K562 (cell line): ENCODE data around the gene AKNA. TPM values are rescaled to one million over a fixed set of nuclear protein-coding genes. Genes with fewer than 3 reads are reported as not detected.

Source experiments
- CEBPB ChIP-seq: fragments of 450-650 bp; IDR thresholded peaks from 2 replicates; pipeline ENCODE4 v1.6.1; 2016; ENCODE audit warnings: missing genetic modification characterization, missing compliant biosample characterization
- CHD1 ChIP-seq: fragments of 200-600 bp; sonication (generic); IDR thresholded peaks from one replicate; pipeline ENCODE4 v1.6.1; 2012; ENCODE audit warnings: mild to moderate bottlenecking, moderate library complexity, low read length, inconsistent platforms
- EP400 ChIP-seq: fragments of 450-650 bp; IDR thresholded peaks from 2 replicates; pipeline ENCODE4 v1.6.1; 2017; ENCODE audit warnings: antibody characterized with exemption, mild to moderate bottlenecking, moderate library complexity
- FOXJ3 ChIP-seq: sonication (generic); formaldehyde crosslinking; IDR thresholded peaks from 2 replicates; pipeline ENCODE4 v1.4.0; 2020; ENCODE audit warnings: mild to moderate bottlenecking, missing genetic modification reagents
- KDM1A ChIP-seq, 2 experiments: fragments of 450-650 bp; IDR thresholded peaks; 2 replicates each; pipeline ENCODE4 v1.6.1; 2016; ENCODE audit warnings: mild to moderate bottlenecking in 2 of 2
- KHSRP ChIP-seq: fragments of 450-650 bp; IDR thresholded peaks from 2 replicates; pipeline ENCODE4 v1.6.1; 2017
- MCM5 ChIP-seq: fragments of 450-650 bp; IDR thresholded peaks from 2 replicates; pipeline ENCODE4 v1.6.1; 2016; ENCODE audit warnings: low read depth
- MYNN ChIP-seq, 2 experiments: sonication (generic); formaldehyde crosslinking in 1 of 2; IDR thresholded peaks; 2 replicates each; pipeline versions ENCODE4 v1.5.0 to v1.6.1; 2016 to 2020; ENCODE audit warnings: antibody characterized with exemption in 1 of 2, missing genetic modification reagents in 1 of 2
- NFXL1 ChIP-seq: fragments of 450-650 bp; formaldehyde crosslinking; IDR thresholded peaks from 2 replicates; pipeline ENCODE4 v1.4.0; 2021; ENCODE audit warnings: mild to moderate bottlenecking
- PRMT5 ChIP-seq: sonication (generic); formaldehyde crosslinking; IDR thresholded peaks from 2 replicates; pipeline ENCODE4 v1.5.0; 2020; ENCODE audit warnings: missing genetic modification reagents
- PTTG1 ChIP-seq: fragments of 450-650 bp; IDR thresholded peaks from 2 replicates; pipeline ENCODE4 v1.6.1; 2016; ENCODE audit warnings: low read depth, mild to moderate bottlenecking, missing genetic modification characterization, missing compliant biosample characterization
- polyA plus RNA-seq, 8 experiments: library from polyadenylated mRNA; depleted of rRNA in 4 of 8; stranded (reverse) in 5 of 8; unstranded in 3 of 8; fragments of >200 nt; fragmentation: Nextera tagmentation in 2 of 8; fragmentation: Illumina TruSeq in 1 of 8; extraction: Ambion mirVana in 2 of 8; extraction: Trizol in 1 of 8; gene quantifications; 2 replicates each; pipeline versions ENCODE4 v1.2.1 to v1.2.3, GENCODE V29; 2011 to 2014; ENCODE audit warnings: inconsistent platforms in 1 of 8, missing spikeins in 1 of 8
- total RNA-seq, 7 experiments: library from RNA; depleted of rRNA in 6 of 7; stranded (reverse); fragments of >200 nt in 6 of 7; fragmentation: Illumina TruSeq in 2 of 7; extraction: Trizol in 2 of 7; gene quantifications; 2 replicates each; pipeline versions ENCODE4 v1.2.1 to v1.2.3, GENCODE V29; 2011 to 2021; ENCODE audit warnings: low replicate concordance in 1 of 7
- TF ChIP-seq, protein P1 (sequence below): sonication (generic); formaldehyde crosslinking; IDR thresholded peaks from 2 replicates; pipeline ENCODE4 v1.8.0; 2023; ENCODE audit warnings: mild to moderate bottlenecking, missing genetic modification reagents
- TF ChIP-seq, protein P2 (sequence below), 2 experiments: fragments of 450-650 bp in 1 of 2; sonication (generic) in 1 of 2; formaldehyde crosslinking in 1 of 2; IDR thresholded peaks; 2 replicates each; pipeline versions ENCODE4 v1.7.1 to v1.9.0; 2016 to 2022; ENCODE audit warnings: inconsistent platforms in 1 of 2, mild to moderate bottlenecking in 1 of 2, missing genetic modification reagents in 1 of 2
- TF ChIP-seq, protein P3 (sequence below): fragments of 250-450 bp; sonication (Bioruptor Pico); IDR thresholded peaks from 2 replicates; pipeline ENCODE4 v1.4.0; 2020; ENCODE audit warnings: mild to moderate bottlenecking, moderate library complexity

AKNA gene
- total and polyA plus RNA-seq, 9 of the 15 experiments (the other 6 are each of a cell fraction or from before 2014, with no cell fraction given): 0.29 to 20.5 (median 3.9) TPM

DNA sequence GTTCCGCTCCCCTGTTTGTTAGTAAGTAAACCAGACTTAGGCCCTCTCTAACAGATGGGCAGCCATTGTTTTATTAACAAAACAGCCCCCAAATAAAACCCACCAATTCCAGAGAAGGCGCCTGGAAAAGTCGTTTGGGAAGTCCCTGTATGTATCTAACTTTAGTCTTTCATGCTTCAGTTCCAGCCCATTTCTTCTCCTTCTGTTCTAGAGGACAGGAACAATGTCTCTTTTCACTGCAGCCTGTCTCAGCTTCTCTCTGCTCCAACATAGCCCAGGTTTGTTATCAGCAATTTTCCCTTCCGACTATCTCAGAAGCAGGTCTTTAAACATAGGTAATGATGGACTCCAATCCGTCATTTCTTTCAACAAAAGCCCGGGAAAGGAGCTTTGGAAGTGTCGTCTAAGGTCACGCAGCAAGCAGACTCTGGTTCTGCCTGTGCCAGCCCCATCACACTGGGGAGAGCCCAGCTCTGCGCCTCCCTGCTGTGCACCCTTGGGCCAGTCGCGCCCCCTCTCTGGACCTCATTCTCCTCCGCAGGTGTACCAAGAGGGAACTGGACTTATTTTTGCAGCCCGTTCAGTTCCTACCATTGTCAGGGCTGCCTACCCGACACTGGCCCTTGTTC is 9.6 kb upstream of the AKNA start (continued):
- TF ChIP-seq, protein P1, sequence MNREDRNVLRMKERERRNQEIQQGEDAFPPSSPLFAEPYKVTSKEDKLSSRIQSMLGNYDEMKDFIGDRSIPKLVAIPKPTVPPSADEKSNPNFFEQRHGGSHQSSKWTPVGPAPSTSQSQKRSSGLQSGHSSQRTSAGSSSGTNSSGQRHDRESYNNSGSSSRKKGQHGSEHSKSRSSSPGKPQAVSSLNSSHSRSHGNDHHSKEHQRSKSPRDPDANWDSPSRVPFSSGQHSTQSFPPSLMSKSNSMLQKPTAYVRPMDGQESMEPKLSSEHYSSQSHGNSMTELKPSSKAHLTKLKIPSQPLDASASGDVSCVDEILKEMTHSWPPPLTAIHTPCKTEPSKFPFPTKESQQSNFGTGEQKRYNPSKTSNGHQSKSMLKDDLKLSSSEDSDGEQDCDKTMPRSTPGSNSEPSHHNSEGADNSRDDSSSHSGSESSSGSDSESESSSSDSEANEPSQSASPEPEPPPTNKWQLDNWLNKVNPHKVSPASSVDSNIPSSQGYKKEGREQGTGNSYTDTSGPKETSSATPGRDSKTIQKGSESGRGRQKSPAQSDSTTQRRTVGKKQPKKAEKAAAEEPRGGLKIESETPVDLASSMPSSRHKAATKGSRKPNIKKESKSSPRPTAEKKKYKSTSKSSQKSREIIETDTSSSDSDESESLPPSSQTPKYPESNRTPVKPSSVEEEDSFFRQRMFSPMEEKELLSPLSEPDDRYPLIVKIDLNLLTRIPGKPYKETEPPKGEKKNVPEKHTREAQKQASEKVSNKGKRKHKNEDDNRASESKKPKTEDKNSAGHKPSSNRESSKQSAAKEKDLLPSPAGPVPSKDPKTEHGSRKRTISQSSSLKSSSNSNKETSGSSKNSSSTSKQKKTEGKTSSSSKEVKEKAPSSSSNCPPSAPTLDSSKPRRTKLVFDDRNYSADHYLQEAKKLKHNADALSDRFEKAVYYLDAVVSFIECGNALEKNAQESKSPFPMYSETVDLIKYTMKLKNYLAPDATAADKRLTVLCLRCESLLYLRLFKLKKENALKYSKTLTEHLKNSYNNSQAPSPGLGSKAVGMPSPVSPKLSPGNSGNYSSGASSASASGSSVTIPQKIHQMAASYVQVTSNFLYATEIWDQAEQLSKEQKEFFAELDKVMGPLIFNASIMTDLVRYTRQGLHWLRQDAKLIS (CRISPR knock-in tag): peak; percentile 87; the same call in 1 of the 2 replicates
- TF ChIP-seq CEBPB (tag): no peak
- TF ChIP-seq, protein P2, sequence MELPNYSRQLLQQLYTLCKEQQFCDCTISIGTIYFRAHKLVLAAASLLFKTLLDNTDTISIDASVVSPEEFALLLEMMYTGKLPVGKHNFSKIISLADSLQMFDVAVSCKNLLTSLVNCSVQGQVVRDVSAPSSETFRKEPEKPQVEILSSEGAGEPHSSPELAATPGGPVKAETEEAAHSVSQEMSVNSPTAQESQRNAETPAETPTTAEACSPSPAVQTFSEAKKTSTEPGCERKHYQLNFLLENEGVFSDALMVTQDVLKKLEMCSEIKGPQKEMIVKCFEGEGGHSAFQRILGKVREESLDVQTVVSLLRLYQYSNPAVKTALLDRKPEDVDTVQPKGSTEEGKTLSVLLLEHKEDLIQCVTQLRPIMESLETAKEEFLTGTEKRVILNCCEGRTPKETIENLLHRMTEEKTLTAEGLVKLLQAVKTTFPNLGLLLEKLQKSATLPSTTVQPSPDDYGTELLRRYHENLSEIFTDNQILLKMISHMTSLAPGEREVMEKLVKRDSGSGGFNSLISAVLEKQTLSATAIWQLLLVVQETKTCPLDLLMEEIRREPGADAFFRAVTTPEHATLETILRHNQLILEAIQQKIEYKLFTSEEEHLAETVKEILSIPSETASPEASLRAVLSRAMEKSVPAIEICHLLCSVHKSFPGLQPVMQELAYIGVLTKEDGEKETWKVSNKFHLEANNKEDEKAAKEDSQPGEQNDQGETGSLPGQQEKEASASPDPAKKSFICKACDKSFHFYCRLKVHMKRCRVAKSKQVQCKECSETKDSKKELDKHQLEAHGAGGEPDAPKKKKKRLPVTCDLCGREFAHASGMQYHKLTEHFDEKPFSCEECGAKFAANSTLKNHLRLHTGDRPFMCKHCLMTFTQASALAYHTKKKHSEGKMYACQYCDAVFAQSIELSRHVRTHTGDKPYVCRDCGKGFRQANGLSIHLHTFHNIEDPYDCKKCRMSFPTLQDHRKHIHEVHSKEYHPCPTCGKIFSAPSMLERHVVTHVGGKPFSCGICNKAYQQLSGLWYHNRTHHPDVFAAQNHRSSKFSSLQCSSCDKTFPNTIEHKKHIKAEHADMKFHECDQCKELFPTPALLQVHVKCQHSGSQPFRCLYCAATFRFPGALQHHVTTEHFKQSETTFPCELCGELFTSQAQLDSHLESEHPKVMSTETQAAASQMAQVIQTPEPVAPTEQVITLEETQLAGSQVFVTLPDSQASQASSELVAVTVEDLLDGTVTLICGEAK (IDR thresholded peaks at IDR 0.05): peak; percentile 23
- TF ChIP-seq, protein P2 (CRISPR knock-in tag; IDR thresholded peaks at IDR 0.05): no peak
- no peak for TF ChIP-seq MCM5
- peak; percentile 68 for TF ChIP-seq EP400
- 0 out of 2 replicates have a peak, but pooled peaks have one; percentile 24 for TF ChIP-seq PTTG1 (tag)
- TF ChIP-seq FOXJ3 (CRISPR knock-in tag): no peak
- peak; percentile 53 to 79; a peak in 3 of 4 replicates for TF ChIP-seq KDM1A (IDR thresholded peaks at IDR 0.05)
- TF ChIP-seq KHSRP: no peak
- TF ChIP-seq MYNN (IDR thresholded peaks at IDR 0.05): no peak
- TF ChIP-seq MYNN (CRISPR knock-in tag; IDR thresholded peaks at IDR 0.05): no peak
- TF ChIP-seq PRMT5 (CRISPR knock-in tag): no peak
- TF ChIP-seq, protein P3, sequence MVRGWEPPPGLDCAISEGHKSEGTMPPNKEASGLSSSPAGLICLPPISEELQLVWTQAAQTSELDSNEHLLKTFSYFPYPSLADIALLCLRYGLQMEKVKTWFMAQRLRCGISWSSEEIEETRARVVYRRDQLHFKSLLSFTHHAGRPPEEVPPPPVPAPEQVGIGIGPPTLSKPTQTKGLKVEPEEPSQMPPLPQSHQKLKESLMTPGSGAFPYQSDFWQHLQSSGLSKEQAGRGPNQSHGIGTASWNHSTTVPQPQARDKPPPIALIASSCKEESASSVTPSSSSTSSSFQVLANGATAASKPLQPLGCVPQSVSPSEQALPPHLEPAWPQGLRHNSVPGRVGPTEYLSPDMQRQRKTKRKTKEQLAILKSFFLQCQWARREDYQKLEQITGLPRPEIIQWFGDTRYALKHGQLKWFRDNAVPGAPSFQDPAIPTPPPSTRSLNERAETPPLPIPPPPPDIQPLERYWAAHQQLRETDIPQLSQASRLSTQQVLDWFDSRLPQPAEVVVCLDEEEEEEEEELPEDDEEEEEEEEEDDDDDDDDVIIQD: no peak
- no peak for TF ChIP-seq NFXL1 (CRISPR knock-in tag)
- peak; percentile 32 for TF ChIP-seq CHD1
